ENCODE data around the gene SNX3.
A peak's percentile ranks its signal among the peaks of the same experiment; 100 is the strongest.

SNX3 gene

DNA sequence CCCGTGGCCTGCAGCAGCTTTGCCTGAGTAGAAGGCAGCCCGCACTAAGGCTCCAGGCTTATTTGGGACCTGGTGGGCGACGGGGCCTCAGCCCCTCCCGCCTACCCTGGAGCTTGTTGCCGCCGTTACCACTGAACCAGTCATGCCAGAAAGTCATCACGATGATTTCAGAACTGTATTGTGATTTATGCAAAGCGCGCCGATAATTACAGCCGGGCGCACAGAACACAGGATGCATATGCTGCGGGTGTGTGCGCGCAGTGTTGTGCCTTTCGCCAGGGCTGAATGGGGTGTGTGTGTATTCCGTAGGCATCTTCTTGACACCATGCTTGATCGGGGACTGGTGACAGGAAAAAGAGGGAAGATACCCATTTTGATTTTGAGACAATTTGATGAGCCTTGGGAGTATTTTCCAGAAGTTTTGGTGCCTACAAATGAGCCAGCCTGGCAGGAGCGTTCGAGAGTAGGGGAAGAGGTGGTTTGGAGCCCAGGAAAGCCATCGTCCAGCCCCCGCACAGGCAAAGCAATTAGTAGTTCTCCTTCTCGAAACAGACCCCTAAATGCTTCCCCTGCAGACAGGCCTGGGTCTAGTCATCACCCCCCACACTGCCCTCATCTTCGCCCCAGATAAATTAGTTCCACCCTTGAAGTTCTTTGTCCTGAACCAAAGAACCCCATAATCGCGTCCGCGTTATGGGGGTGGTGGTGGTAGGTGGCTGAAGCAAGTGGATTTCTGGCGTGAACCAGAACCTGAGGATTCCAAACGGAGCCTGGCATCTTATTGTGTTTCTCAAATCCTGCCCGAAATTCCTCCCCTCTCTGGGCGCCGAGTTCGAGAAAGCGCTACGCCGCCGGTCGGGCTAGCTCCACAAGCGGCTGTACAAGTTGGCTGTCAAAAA, 96.9 kb downstream of the SNX3 start:
- H3K4me3 ChIP-seq (ENCODE audit: low read depth, low read length): no peak overlapping the region
- DNase-seq (ENCODE audit: low read depth): no peak
- TF ChIP-seq, protein P1, sequence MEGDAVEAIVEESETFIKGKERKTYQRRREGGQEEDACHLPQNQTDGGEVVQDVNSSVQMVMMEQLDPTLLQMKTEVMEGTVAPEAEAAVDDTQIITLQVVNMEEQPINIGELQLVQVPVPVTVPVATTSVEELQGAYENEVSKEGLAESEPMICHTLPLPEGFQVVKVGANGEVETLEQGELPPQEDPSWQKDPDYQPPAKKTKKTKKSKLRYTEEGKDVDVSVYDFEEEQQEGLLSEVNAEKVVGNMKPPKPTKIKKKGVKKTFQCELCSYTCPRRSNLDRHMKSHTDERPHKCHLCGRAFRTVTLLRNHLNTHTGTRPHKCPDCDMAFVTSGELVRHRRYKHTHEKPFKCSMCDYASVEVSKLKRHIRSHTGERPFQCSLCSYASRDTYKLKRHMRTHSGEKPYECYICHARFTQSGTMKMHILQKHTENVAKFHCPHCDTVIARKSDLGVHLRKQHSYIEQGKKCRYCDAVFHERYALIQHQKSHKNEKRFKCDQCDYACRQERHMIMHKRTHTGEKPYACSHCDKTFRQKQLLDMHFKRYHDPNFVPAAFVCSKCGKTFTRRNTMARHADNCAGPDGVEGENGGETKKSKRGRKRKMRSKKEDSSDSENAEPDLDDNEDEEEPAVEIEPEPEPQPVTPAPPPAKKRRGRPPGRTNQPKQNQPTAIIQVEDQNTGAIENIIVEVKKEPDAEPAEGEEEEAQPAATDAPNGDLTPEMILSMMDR (IDR thresholded peaks at IDR 0.05; ENCODE audit: low read depth, low read length, missing control alignments): no peak

DNA sequence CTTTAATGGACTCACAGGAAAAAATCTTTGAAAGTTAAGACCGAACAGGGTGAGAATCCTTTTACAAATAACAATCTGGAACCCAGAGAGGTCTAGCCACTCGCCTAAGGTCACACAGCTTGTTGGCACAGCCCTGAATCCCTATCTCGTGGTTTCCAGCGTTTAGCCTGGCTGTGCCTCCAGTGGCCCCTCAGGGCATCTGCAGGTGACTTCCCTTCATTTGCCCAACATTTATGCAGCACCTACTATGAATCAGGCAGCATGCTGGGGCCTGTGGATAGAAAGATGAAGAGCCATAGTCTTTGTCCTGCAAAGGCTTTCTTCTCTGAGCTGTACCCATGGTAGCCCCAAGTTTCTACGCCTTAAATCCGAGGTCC, 97.6 kb downstream of the SNX3 start:
- TF ChIP-seq, protein P1 (IDR thresholded peaks at IDR 0.05; ENCODE audit: low read depth, low read length, missing control alignments): peak; percentile 51
- DNase-seq (ENCODE audit: low read depth): no peak
- H3K4me3 ChIP-seq (ENCODE audit: low read depth, low read length): no peak overlapping the region

DNA sequence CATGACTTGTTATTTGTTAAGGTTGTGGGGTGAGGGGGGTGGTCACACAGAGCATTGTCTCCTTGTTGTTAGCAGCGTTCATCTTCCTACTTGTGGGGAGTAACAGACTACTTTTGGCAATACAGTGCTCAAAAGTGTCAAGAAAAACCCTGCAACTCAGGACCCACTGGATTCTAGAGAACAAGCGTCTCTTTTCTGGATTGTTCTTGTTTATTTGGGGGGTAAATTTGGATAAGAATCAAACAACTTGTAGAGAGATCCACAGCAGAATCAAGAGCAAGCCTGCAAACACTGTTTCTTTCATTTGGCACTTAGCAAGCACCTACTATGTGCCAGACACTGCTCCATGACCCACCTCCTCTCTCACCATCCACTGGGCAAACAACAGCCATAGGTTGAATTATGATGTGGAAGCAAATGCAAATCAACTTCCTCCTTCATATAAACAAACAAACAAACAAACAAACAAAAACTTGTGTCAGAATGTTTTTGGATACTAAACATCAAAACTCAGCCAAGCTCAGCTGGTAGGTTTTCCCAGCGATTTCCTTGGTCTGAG, 99.0 kb downstream of the SNX3 start:
- TF ChIP-seq, protein P1 (IDR thresholded peaks at IDR 0.05; ENCODE audit: low read depth, low read length, missing control alignments): no peak
- no peak overlapping the region for H3K4me3 ChIP-seq (ENCODE audit: low read depth, low read length)
- no peak for DNase-seq (ENCODE audit: low read depth)

All from GM12864 (cell line).